Measurements from ENCODE around the gene POC1A. TPM values are rescaled to one million over a fixed set of nuclear protein-coding genes. Genes with fewer than 3 reads are reported as not detected.

Gene POC1A
- total and polyA plus RNA-seq, 12 donors, result 0.44 to 3.5 (median 1.1) TPM

GRCh38 chr3:52184690-52185089 is 30.5 kb upstream of the POC1A start:
- Histone ChIP-seq H3K36me3 (no peaks in the 10 kb centered on the region), H3K4me3 (no peak overlapping the region), H3K27ac (peak overlapping the region; percentile 31 to 89 (median 73)), H3K9me3 (no peaks in the 10 kb centered on the region), H3K4me1 (peaks cover 4 to 53% (median 37%) of the 10 kb centered on the region in 9 donors), H3K27me3 (no peaks in the 10 kb centered on the region)
- intact Hi-C loops (cut with DNase I), result loop anchor here in 1 of 10 donors (5.0 kb wide), 1 partner anchor 33 kb away; no protein-coding TSS in a partner anchor
- TF ChIP-seq CTCF (IDR thresholded peaks at IDR 0.05), result no peak
- no peak for ATAC-seq
- DNase-seq, result no peak
- 94 to 95% methylated on average over 8 of the region's 8 CpGs for WGBS, 2 donors

GRCh38 chr3:52183786-52184445 is 29.7 kb upstream of the POC1A start:
- 57 to 75% methylated on average over 7 of the region's 7 CpGs for WGBS, 2 donors
- H3K27ac ChIP-seq, result peak overlapping the region; percentile 31 to 89 (median 73)

GRCh38 chr3:52182691-52183090 is 28.5 kb upstream of the POC1A start:
- 94 to 95% methylated on average over 4 of the region's 4 CpGs for WGBS, 2 donors
- intact Hi-C loops (cut with DNase I), result loop anchor here in 1 of 10 donors (5.0 kb wide), 1 partner anchor 35 kb away; no protein-coding TSS in a partner anchor
- no peak for DNase-seq
- H3K9me3 ChIP-seq, result no peaks in the 10 kb centered on the region
- ATAC-seq, result no peak
- H3K36me3 ChIP-seq, result no peaks in the 10 kb centered on the region
- H3K27me3 ChIP-seq, result no peaks in the 10 kb centered on the region
- no peak for TF ChIP-seq CTCF (IDR thresholded peaks at IDR 0.05)
- H3K27ac ChIP-seq, result peak overlapping the region in 9 of 10 donors; percentile 10 to 89 (median 67)
- H3K4me3 ChIP-seq, result no peak overlapping the region
- H3K4me1 ChIP-seq, result peaks cover 4 to 41% (median 25%) of the 10 kb centered on the region in 9 donors

More at GRCh38 chr3:52183786-52184445, 29.7 kb upstream of the POC1A start:
- Histone ChIP-seq H3K4me3 (no peak overlapping the region), H3K4me1 (peaks cover 4 to 45% (median 29%) of the 10 kb centered on the region in 9 donors), H3K9me3 (no peaks in the 10 kb centered on the region), H3K36me3 (no peaks in the 10 kb centered on the region), H3K27me3 (no peaks in the 10 kb centered on the region)
- peak; percentile 77 to 94 (median 89) for ATAC-seq
- DNase-seq, result peak; percentile 45 to 65
- intact Hi-C loops (cut with DNase I), result loop anchor here in 1 of 10 donors (5.0 kb wide), 1 partner anchor 33 kb away; no protein-coding TSS in a partner anchor
- TF ChIP-seq CTCF (IDR thresholded peaks at IDR 0.05), result no peak

- Histone ChIP-seq H3K9me3 (no peaks in the 10 kb centered on the region), H3K27me3 (no peaks in the 10 kb centered on the region), H3K4me1 (peaks cover 4 to 41% (median 21%) of the 10 kb centered on the region in 9 donors), H3K36me3 (no peaks in the 10 kb centered on the region), H3K4me3 (no peak overlapping the region), H3K27ac (peak overlapping the region in 6 of 10 donors; percentile 10 to 89 (median 72))
- WGBS, 2 donors, result 56 to 67% methylated on average over 5 of the region's 5 CpGs
- ATAC-seq, result peak in 5 of 8 donors; percentile 9 to 48 (median 37)
- TF ChIP-seq CTCF (IDR thresholded peaks at IDR 0.05), result no peak
- intact Hi-C loops (cut with DNase I), result loop anchor here in 1 of 10 donors (5.0 kb wide), 1 partner anchor 35 kb away; no protein-coding TSS in a partner anchor
- DNase-seq, result no peak
Observed at GRCh38 chr3:52182196-52182595, 28.0 kb upstream of the POC1A start.
